Occipital lobe (tissue), 2 donors: ENCODE measurements around the gene SCYGR2. TPM values are rescaled to one million over a fixed set of nuclear protein-coding genes. Genes with fewer than 3 reads are reported as not detected.
"Not testable (repeated sequence)": the region's sequence is repeated elsewhere in the genome, so short reads cannot be mapped to it uniquely, and the experiment has no call there.

Experiments
- DNase-seq: peaks from one replicate; lab custom pipeline; 2025; lab: John Stamatoyannopoulos, UW
- total RNA-seq: library from RNA; depleted of rRNA; stranded (reverse); fragments of >200 nt; gene quantifications from one replicate; pipeline ENCODE4 v1.2.3, GENCODE V29; 2014

SCYGR2 gene, protein sequence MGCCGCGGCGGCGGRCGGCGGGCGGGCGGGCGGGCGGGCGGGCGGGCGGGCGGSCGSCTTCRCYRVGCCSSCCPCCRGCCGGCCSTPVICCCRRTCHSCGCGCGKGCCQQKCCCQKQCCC
- total RNA-seq, result not detected

DNA sequence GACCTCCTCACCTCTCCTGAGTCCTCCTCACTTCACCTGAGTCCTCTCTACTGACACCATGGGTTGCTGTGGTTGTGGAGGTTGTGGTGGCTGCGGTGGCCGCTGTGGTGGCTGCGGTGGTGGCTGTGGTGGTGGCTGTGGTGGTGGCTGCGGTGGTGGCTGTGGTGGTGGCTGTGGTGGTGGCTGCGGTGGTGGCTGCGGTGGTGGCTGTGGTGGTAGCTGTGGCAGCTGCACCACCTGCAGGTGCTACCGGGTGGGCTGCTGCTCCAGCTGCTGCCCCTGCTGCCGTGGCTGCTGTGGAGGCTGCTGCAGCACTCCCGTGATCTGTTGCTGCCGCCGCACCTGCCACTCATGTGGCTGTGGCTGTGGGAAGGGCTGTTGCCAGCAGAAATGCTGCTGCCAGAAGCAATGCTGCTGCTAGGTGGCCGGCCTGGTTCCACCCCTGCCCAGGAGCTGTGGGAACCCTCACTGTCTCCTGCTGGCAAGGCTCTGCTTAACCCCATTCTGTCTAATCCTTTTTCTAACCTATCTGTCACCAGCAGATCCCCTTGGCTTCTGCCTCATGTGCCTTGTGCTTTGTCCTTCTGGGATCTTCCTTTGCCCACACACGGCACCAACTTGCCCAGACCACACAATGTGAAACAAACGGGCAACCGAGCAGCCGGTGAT is at the start of gene SCYGR2:
TSS of gene SCYGR2 (plus strand) at position 59 of the 669 bp plus-strand sequence. CDS start at position 59, 0 bp downstream.
- not testable (repeated sequence) for DNase-seq

DNA sequence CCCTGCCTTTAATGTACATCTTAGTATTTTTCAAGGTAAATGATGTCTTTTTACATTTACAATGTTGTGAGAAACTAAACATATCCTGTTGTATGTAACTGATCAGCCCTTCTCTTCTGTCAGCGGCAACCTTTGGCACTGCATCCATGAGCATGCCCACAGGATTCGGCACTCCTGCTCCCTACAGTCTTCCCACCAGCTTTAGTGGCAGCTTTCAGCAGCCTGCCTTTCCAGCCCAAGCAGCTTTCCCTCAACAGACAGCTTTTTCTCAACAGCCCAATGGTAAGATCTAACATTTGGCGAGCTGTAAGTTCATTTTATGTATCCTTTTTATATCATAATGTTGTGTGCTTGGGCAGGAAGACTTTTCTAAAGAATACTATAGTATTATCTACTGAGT is 46.9 kb upstream of the SCYGR2 start:
- no peak for DNase-seq

DNA sequence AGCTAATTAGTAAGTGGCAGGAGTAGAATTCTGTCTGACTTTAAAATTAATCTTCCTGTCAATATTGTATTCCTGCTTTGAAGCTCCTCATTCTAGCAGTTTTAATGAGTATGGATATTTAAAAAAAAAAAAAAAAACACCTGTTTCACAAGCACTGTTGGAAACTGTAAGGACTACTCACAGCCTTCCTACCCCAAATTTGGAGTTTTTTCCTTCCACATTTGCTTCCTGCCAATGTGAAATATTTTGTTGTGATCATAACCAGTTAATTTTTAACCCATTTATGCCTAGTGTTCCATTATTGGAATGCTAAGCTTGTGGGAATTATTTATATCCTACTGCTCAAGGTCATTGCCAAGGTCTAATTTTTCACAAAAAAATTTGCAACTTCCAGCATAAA is 36.1 kb upstream of the SCYGR2 start:
- DNase-seq, result no peak

DNA sequence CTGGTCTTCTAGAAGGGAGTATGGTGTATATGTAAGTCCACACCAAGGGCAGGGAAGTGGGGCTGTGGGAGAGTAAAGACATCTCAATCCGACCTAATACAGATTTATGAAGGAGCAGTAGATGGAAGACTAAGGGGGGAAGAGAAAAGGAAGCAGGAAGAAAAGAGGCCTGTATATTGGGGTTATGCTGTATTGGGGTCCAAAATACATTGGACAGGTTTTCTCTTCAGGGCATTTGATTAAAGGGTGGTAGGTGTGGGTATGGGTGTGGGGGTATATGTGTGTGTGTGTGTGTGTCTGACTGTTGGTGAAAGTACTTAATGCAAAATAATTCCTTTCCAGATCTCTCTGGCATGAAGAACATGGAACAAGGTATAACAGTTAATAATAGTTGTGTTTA is 33.6 kb upstream of the SCYGR2 start:
- DNase-seq, result no peak

DNA sequence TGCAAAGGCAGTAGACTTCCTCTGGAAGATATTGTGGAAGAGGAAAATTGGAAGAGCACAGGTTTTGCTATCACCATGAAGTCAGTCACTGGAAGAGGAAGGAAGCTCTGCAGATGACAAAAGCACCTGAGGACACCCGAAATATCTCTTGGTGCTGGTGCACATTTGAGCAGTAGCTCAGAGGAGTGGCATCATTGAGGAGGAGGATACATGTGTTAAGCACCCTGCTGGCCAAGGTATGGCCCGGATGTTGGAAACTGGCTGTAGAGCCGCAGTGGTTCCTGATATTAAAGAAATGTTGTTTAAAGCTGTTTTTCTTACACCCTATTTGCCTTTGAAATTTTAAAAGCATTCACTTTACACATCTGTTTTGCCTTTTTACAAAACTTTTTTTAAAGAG is 32.7 kb upstream of the SCYGR2 start:
- no peak for DNase-seq

DNA sequence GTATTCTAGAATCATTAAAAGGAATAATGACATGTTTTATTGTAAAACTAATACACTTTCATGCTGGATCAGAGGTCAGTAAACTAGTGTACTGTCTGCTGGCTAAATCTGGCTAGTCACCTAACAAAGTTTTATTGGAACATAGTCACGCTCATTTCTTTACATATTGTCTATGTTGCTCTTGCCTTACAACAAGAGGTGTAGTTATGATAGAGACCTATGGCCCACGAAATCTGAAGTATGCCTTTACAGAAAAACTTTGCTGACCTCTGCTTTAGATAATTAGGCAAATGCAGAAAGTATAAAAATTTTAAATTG is 29.9 kb upstream of the SCYGR2 start:
- DNase-seq, result no peak

DNA sequence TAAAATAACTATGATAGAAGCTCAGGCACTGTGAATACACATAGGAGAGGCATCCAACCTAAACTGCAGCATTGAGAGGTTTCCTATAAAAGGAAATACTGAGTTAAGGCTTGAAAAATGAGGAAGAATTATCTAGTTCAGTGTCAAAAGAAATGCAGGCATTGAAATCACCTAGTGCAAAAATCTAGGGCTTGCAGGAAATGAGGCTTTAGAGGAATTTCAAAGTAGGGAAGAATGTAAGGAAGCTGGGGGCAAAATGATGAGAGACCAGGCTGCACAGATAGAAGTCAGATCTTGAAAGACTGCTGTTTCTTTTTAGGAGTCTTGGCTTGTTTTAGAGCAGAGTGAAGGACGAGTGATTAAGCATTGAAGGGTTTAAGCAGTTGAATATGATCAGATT is 28.1 kb upstream of the SCYGR2 start:
- no peak for DNase-seq

DNA sequence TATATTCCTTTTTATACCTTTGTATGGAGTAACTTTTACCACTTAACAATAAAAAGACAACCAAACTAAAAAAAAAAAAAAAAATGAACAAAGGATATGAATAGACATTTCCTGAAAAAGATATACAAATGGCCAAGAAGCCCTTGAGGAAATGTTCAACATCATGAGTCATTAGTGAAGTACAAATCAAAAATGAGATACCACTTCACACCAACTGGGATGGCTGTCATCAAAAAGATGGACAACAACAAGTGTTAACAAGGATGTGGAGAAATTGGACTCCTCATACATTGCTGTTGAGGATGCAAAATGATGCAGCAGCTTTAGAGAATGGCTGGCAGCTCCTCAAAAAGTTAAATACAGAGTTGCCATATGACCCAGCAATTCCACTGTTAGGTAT is 22.6 kb upstream of the SCYGR2 start:
- no peak for DNase-seq

DNA sequence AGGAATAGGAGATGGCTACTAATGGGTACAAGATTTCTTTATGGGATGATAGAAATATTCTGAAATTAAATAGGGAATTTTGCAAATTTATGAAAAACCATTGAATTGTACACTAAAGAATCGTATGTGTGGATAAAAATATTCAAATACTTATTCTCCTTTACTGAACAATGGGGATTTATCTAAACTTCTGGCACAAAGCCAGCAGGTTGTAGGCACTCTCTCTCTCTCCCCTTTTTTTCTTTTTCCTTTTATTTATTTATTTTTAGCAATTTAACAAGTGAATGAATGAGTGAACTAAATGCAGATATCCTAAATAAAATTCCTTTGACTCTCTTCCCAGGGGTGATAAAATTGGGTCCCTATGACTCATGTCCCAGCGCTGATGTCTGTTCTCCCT is 21.9 kb upstream of the SCYGR2 start:
- DNase-seq, result no peak

DNA sequence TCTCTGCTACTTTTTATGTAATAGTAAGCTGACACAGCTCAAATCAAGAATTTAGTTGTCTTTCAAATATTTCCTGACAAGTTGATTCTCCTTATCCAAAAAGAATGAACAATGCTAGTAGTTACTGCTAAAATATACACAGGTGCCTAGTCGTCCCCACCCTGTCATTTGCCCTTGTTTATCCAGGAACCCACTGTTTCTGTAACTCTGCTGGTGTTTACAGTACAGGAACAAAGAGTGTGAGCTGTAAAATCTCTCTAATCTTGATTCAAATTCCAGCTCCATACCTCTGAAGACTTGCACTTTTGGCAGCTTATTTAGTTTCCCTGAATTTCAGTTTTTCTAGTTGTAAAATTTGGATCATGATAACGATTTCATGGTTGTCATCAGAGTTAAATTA is 21.1 kb upstream of the SCYGR2 start:
- no peak for DNase-seq

DNA sequence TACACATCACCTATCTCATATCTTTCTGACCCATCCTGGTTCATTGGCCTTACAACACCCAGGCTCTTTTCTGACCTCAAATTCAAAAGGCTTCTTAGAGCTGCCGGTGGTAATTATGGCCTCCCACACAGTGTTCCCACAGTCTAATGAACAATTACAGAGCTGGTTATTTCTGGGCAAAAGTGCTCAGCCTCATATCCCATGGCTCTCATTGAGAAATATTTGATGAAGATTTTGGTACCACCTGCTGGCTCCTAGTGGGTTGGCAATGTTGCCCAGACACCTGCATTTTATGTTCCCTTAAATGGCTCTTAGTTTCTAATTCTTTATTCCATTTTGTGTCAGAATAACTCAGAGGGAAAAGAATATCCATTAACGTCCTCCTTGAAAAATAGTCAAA is 20.1 kb upstream of the SCYGR2 start:
- no peak for DNase-seq

DNA sequence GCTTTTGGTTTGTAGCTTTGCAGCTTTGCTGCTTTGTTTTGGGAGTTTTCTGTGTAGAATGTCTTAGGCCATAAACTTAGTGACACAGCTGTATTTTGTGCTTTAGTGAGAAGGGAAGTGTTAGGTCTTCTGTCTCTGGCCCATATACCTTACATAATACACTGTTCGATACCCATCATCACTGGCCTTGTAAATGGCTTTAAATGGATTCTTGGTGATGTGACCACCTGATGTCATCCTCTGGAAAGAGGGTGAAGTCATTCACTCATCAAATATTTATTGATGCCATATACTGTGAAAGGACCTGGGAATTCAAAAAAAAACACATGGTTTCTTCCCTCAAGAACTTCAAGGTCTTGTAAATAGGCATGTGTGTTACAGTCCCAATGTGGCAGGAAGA is 18.9 kb upstream of the SCYGR2 start:
- DNase-seq, result no peak

DNA sequence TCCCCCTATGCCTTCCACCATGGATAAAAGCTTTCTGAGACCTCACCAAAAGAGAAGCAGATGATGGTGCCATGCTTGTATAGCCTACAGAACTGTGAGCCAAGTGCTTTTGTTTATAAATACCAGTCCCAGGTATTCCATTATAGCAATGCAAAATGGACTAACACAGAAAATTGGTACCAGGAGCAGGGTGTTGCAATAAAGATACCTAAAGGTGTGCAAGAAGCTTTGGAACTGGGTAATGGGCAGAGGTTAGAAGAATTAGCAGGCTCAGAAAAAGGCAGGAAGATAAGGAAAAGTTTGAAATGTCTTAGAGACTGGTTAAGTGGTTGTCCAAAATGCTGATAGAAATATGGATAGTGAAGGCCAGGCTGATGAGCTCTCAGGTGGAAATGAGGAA is 16.3 kb upstream of the SCYGR2 start:
- no peak for DNase-seq

DNA sequence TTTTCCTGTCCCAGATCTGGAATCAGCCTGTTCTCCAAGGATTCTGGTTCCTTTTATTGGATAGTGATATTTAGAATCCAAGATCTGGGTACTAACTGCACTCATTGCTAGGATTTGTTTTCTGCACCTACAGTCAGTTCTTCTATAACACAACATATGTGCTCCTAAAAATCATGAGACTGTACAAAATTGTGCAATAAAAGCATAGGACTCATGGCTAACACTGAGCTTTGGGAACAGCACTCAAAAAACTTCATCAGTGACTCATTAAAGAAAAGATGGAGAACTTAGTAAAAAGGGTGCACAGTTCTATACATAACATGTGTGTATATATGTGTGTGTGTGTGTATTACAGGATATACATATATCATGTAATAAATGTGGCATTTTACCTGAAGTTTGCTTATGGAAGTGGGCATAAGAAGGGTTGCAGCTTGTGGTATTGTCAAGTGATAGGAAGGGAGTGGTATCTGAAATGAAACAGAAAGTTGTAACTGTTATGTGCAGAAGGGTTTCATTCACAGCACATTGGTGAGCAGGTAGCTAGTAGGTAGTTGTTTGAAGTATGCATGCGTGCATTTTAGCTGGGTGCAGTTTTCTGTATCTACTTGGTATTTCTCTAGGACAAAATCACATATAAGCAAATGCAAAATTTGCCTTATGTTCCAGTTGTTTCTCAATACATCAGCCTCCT is 5.9 kb upstream of the SCYGR2 start:
- no peak for DNase-seq

DNA sequence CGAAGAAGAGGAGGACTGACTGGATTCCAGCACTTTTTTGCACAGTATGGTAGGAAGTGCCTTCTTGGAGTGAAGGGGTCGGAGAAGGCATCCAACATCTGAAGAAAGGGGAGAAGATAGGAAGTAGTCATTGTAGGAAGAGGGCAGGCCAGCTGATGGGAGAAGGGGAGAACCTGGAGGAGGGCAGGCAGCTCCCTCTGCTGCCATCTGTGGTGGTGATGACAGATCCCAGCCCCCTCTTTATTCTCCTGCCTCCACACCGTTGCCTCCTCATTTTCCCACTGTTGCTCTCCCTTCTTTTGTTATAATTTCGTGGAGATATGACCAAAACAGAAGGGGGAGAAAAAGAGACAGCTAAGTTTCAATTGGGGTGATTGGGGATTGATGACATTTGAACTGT is 2.9 kb upstream of the SCYGR2 start:
- no peak for DNase-seq

DNA sequence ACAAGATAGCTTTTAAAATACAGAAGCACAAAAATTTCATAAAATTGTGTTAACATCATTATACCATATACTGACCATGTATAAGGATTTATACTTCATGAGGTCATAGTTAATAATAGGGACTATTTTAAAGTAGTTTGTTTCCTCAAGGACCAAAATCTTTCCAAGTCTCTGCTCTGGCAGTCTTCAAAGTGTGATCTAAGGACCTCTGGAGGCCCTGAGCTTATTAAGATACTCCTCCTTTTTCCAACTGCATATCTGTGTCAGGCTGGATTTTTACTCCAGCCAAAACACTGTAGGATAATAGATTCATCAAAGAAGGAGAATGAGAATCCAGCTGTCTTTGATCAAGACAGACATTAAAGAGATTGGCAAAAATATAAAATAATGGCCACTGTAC is 1.7 kb upstream of the SCYGR2 start:
- DNase-seq, result no peak

DNA sequence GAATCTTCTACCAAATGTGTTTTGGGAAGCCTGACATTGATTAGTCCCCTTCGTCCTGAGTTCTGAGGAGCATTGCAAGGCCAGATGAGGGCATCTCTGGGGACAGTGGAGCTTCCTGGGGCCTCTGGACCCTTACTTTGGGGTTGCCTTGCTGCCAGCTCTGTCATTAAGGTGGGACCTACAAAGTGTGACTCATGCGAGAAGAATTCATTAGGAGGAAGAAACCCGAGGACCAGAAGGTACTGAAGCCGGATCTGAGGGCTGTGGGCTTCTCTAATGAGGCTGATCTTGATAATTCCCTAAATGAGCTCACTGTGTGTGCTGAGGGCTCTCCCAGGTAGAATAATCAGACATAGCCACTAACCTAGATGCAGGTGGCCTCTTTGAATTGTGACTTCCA is 695 bp upstream of the SCYGR2 start:
- no peak for DNase-seq

DNA sequence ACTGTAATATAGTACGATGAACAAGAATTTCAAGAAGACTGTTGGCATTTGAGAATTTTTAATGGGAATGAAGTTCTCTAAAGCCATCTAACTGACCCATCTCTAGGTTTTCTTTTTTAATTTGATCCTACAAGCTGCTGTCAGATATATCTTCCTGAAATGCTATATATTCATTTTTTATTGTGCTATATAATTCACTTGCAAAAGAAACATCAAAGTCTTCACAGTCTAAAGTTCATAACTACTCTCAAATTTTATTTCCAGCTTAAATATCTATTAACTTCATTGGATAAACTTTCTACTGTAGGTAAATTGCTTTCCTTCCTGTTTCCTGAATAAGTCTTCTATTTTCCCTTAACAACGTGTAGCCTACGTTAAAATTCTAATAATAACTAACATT is 3.7 kb downstream of the SCYGR2 start:
- DNase-seq, result no peak

DNA sequence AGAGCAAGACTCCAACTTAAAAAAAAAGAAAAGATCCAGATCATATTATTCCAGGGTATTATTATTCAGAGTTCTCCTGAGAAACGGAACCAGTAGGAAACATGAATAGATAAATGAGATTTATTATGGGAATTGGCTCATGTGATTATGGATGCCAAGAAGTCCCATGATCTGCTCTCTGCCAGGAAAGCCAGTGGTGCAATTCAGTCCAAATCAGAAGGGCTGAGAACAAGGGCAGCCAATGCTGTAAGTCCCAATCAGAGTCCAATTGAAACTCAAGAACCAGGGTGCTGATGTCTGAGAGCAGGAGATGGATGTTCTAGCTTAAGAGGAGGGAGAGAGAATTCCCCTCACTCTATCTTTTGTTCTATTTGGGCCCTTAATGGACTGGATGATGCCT is 7.8 kb downstream of the SCYGR2 start:
- no peak for DNase-seq

DNA sequence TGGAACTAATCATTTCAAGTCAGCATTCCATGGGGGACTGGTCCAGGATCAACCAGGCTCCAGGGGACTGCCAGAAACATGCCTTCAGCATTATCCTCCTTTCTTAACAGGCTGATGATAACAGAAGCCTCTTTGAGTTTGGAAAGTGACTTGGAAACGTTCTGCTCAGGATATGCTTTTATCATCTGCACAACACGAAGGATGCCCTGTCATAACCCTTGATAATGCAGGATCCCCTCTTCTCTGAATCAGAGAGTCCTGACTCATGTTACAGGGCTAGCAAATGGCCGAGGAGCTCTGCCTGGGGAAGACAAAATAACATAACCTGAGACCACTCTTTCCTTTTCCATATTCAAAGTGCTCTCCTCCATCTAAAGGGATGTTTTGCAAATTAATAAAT is 9.2 kb downstream of the SCYGR2 start:
- no peak for DNase-seq

DNA sequence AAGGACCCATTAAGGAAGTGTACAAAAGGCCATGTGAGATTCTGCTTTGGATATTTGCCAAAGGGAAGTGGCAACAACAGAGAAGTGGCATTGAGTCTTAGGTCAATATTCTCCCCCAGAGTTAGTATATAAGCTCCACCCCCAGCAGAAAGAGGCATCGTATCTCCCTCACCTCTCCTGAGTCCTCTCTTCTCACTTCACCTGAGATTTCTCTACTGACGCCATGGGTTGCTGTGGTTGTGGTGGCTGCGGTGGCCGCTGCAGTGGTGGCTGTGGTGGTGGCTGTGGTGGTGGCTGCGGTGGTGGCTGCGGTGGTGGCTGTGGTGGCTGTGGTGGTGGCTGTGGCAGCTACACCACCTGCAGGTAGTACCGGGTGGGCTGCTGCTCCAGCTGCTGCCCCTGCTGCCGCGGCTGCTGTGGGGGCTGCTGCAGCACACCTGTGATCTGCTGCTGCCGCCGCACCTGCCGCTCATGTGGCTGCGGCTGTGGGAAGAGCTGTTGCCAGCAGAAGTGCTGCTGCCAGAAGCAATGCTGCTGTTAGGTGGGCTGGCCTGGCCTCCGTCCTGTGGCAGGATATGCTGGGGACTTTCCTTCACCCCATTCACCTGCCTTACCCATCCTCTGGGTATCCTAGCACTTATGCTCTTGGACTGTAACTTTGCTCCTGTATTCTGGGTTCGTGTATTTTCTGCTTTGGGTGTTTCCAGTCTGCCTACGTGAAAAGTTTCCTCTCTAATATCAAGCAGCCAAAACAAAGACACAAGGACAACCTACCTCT is 10.1 kb downstream of the SCYGR2 start:
- DNase-seq, result no peak

DNA sequence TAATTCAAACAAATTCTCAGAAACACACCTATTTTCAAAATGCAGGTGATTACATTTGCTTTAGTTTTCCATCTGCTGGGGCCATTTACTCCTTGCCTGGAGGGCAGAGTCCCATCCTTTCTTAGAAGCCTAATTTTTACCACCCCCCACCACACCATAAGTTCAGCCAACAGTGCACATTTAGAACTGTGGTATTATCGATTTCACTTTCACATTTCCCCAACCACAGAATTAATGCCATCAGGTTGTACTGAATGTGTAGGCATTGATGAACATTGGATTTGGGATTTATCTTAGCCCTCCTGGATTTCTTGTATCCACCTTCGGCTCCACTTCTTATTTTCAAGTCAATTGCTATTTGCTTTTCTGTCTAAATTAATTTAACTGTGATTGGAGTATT is 11.4 kb downstream of the SCYGR2 start:
- DNase-seq, result no peak
